ENCODE measurements around the gene HAUS2.

HAUS2 gene

GRCh38 chr15:42558739-42559138 lies 10.1 kb downstream of the HAUS2 start:
- no peak for DNase-seq (ENCODE audit: low read depth)
- TF ChIP-seq MYC (IDR thresholded peaks at IDR 0.05; ENCODE audit: low read depth, low read length), result no peak
- no peak for TF ChIP-seq POLR2A (IDR thresholded peaks at IDR 0.05; ENCODE audit: extremely low read depth, insufficient read length)
- TF ChIP-seq CTCF (IDR thresholded peaks at IDR 0.05; ENCODE audit: low read depth, low read length), result no peak
- TF ChIP-seq MAX (IDR thresholded peaks at IDR 0.05; ENCODE audit: low read depth, low read length), result no peak
- H3K4me3 ChIP-seq (ENCODE audit: low read depth, low read length), result no peak overlapping the region

- TF ChIP-seq POLR2A (IDR thresholded peaks at IDR 0.05; ENCODE audit: extremely low read depth, insufficient read length), result peak; percentile 24
- peak; percentile 80 for TF ChIP-seq MYC (IDR thresholded peaks at IDR 0.05; ENCODE audit: low read depth, low read length)
- TF ChIP-seq CTCF (IDR thresholded peaks at IDR 0.05; ENCODE audit: low read depth, low read length), result no peak
- peak; percentile 84 for TF ChIP-seq MAX (IDR thresholded peaks at IDR 0.05; ENCODE audit: low read depth, low read length)
- peak within 1 kb of the TSS; percentile 64 for H3K4me3 ChIP-seq (ENCODE audit: low read depth, low read length)
- peak; percentile 98 for DNase-seq (ENCODE audit: low read depth)
These were observed 26.8 kb downstream of the HAUS2 start, which contains the start of gene STARD9 for GRCh38 chr15:42575188-42576039. Gene STARD9 (plus strand): TSS chr15:42575606. CDS start chr15:42575716, 110 bp downstream.

GRCh38 chr15:42576040-42576594 lies 27.5 kb downstream of the HAUS2 start:
- H3K4me3 ChIP-seq (ENCODE audit: low read depth, low read length), result peak overlapping the region; percentile 64
- DNase-seq (ENCODE audit: low read depth), result no peak
- TF ChIP-seq CTCF (IDR thresholded peaks at IDR 0.05; ENCODE audit: low read depth, low read length), result no peak

GRCh38 chr15:42576776-42577175 lies 28.1 kb downstream of the HAUS2 start:
- no peak for DNase-seq (ENCODE audit: low read depth)
- H3K4me3 ChIP-seq (ENCODE audit: low read depth, low read length), result no peak overlapping the region
- TF ChIP-seq MYC (IDR thresholded peaks at IDR 0.05; ENCODE audit: low read depth, low read length) (no peak), CTCF (IDR thresholded peaks at IDR 0.05; ENCODE audit: low read depth, low read length) (no peak), POLR2A (IDR thresholded peaks at IDR 0.05; ENCODE audit: extremely low read depth, insufficient read length) (no peak), MAX (IDR thresholded peaks at IDR 0.05; ENCODE audit: low read depth, low read length) (no peak)

- DNase-seq (ENCODE audit: low read depth), result no peak
- no peak overlapping the region for H3K4me3 ChIP-seq (ENCODE audit: low read depth, low read length)
- TF ChIP-seq MYC (IDR thresholded peaks at IDR 0.05; ENCODE audit: low read depth, low read length) (no peak), POLR2A (IDR thresholded peaks at IDR 0.05; ENCODE audit: extremely low read depth, insufficient read length) (no peak), CTCF (IDR thresholded peaks at IDR 0.05; ENCODE audit: low read depth, low read length) (no peak), MAX (IDR thresholded peaks at IDR 0.05; ENCODE audit: low read depth, low read length) (no peak)
These were observed 28.9 kb downstream of the HAUS2 start for GRCh38 chr15:42577514-42578031.

Data from NB4 (cell line).